GM19463 (cell line): ENCODE data around the gene ABCG8.
"Not testable (repeated sequence)": the region's sequence is repeated elsewhere in the genome, so short reads cannot be mapped to it uniquely, and the experiment has no call there.

Source experiments
- ATAC-seq: cut with Tn5 transposase; IDR thresholded peaks from one replicate; pipeline ENCODE4 v1.9.1; 2021; ENCODE audit warnings: mild to moderate bottlenecking, moderate library complexity; ENCODE audit not compliant: unreplicated experiment

The ABCG8 gene

GRCh38 chr2:43906448-43907109 is 67.8 kb downstream of the ABCG8 start:
- ATAC-seq: no peak

- not testable (repeated sequence) for ATAC-seq
Measured at GRCh38 chr2:43911136-43911790, 72.5 kb downstream of the ABCG8 start.

GRCh38 chr2:43924463-43924862 is 85.7 kb downstream of the ABCG8 start:
- no peak for ATAC-seq

- no peak for ATAC-seq
Measured at GRCh38 chr2:43925431-43925830, 86.7 kb downstream of the ABCG8 start.

GRCh38 chr2:43927442-43927841 is 88.7 kb downstream of the ABCG8 start:
- no peak for ATAC-seq

GRCh38 chr2:43931293-43931692 is 92.5 kb downstream of the ABCG8 start:
- ATAC-seq: no peak
